Measurements from ENCODE around the gene BTAF1.

The BTAF1 gene

DNA sequence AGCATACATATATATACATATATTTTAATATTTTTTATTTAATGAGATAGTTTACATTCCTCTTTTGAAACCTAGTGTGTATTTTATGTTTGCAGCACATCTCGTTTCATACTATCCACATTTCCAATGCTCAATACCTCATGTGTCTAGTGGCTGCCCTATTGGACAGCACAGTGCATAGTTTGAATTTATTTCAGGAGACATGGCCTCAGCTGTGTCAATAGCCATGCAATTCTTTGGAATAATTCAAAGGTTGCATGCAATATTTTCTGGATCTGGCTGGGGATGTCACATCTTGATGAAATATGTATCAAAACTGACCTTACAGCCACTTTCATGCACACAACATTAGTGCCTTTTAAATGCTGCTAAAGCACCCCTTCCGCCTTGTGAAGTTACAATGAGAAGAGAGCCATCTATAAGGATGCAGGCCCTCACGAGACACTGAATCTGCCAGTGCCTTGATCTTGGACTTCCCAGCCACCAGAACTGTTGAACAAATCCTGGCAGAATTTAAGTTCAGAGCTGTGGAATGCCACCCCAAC lies 27.3 kb upstream of the BTAF1 start:
- H3K4me3 ChIP-seq (ENCODE audit: low read depth, low read length), result no peak overlapping the region

DNA sequence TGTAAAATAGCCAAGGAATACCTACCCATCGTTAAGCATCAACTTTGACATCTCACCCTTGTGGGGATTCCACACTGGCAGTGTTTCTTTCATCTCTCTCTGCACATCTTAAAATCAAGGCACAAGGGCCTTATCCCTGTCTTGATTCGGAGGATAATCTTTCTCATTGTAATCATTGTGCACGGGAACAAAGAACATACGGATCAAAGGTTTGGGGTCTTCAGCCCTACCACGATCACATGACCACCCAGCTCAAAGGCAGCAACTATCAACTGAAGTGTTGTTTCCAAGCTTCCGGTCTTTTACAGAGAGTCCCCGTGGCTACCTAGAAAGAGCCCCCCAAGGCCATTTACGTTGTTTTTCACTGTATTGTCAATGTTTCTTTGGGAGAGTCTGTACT lies 26.1 kb upstream of the BTAF1 start:
- no peak overlapping the region for H3K4me3 ChIP-seq (ENCODE audit: low read depth, low read length)
- TF ChIP-seq, protein P1, sequence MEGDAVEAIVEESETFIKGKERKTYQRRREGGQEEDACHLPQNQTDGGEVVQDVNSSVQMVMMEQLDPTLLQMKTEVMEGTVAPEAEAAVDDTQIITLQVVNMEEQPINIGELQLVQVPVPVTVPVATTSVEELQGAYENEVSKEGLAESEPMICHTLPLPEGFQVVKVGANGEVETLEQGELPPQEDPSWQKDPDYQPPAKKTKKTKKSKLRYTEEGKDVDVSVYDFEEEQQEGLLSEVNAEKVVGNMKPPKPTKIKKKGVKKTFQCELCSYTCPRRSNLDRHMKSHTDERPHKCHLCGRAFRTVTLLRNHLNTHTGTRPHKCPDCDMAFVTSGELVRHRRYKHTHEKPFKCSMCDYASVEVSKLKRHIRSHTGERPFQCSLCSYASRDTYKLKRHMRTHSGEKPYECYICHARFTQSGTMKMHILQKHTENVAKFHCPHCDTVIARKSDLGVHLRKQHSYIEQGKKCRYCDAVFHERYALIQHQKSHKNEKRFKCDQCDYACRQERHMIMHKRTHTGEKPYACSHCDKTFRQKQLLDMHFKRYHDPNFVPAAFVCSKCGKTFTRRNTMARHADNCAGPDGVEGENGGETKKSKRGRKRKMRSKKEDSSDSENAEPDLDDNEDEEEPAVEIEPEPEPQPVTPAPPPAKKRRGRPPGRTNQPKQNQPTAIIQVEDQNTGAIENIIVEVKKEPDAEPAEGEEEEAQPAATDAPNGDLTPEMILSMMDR (IDR thresholded peaks at IDR 0.05; ENCODE audit: borderline replicate concordance, insufficient read depth, low read depth, low read length), result no peak

More for the DNA sequence above, 27.3 kb upstream of the BTAF1 start:
- TF ChIP-seq, protein P1 (IDR thresholded peaks at IDR 0.05; ENCODE audit: borderline replicate concordance, insufficient read depth, low read depth, low read length), result no peak

GRCh38 chr10:91901784-91902677 lies 21.5 kb upstream of the BTAF1 start:
- no peak overlapping the region for H3K4me3 ChIP-seq (ENCODE audit: low read depth, low read length)
- TF ChIP-seq, protein P1 (IDR thresholded peaks at IDR 0.05; ENCODE audit: borderline replicate concordance, insufficient read depth, low read depth, low read length), result no peak

DNA sequence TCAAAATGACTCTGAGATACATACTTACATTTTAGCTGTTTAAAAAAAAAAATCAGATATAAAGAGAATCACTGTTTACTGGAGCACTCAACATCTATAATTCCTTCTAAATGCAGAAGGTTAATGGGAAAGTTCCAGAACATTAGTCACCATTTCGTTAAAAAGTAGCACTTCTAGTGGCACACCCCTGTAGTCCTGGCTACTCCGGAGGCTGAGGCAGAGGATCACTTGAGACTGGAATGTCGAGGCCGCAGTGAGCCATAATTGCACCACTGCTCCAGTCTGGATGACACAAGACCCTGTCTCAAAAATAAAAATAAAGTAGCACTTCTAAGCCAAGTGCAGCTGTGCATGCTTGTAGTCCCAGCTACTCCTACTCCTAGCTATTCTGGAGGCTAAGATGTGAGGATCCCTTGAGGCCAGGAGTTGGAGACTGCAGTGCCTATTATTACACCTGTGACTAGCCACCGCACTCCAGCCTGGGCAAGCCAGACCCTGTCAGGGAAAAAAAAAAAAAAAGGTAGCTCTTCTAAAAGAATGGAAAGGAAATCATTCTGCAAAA lies 16.5 kb upstream of the BTAF1 start:
- no peak overlapping the region for H3K4me3 ChIP-seq (ENCODE audit: low read depth, low read length)
- TF ChIP-seq, protein P1 (IDR thresholded peaks at IDR 0.05; ENCODE audit: borderline replicate concordance, insufficient read depth, low read depth, low read length), result no peak

- TF ChIP-seq, protein P1 (IDR thresholded peaks at IDR 0.05; ENCODE audit: borderline replicate concordance, insufficient read depth, low read depth, low read length), result no peak
- H3K4me3 ChIP-seq (ENCODE audit: low read depth, low read length), result peak overlapping the region; percentile 70
Observed at GRCh38 chr10:91907914-91908336, 15.6 kb upstream of the BTAF1 start.

DNA sequence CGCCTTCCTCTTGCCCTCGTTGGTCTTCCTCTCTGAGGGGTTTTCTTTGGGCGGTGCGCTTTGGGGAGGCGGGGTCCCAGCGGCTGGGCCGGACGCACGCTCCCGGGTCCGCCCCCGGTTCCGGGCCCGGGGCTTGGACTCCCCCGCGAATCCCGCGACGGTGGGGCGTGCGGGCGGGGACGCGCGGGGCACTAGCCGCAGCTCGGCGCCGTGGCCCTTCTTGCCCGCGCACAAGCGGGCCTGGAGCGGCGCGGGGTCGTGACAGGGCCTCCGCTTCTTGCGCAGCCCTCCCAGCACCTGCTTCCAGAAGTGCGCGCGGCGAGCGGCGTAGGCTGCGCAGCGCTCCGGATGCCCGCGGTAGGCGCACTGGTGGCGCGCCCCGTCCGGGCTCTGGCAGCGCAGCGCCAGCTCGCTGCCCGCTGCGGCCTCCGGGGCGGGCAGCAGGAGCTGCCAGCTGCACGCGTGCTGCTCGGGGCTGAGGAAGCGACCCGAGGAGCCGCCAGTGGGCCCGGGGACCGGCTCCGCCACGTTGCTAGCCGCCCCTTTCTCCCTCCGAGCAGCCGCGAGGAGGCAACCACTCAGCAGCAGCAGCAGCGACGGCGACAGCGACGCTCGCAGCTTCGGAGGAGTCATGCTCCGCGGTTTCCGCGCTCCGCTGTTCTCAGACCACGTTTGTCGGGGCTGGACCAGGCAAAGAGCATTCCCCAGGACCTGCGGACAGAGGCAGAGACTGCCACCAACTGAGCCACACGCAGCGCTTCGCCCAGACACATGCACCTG lies 15.0 kb upstream of the BTAF1 start:
- peak overlapping the region; percentile 70 for H3K4me3 ChIP-seq (ENCODE audit: low read depth, low read length)
- TF ChIP-seq, protein P1 (IDR thresholded peaks at IDR 0.05; ENCODE audit: borderline replicate concordance, insufficient read depth, low read depth, low read length), result peak; percentile 41
